Ishikawa (cell line): ENCODE results near the gene CACNA1F.

Experiments used
- CEBPB ChIP-seq: IDR thresholded peaks from 2 replicates; pipeline ENCODE4 v1.6.1; 2012
- CREB1 ChIP-seq: IDR thresholded peaks from 2 replicates; pipeline ENCODE4 v1.6.1; 2012; ENCODE audit warnings: low read depth
- EGR1 ChIP-seq: IDR thresholded peaks from 2 replicates; pipeline ENCODE4 v1.6.1; 2012
- EP300 ChIP-seq: IDR thresholded peaks from 2 replicates; pipeline ENCODE4 v1.6.1; 2012; ENCODE audit warnings: borderline replicate concordance
- FOXM1 ChIP-seq: IDR thresholded peaks from 2 replicates; pipeline ENCODE4 v1.6.1; 2012; ENCODE audit warnings: low read depth, borderline replicate concordance
- NFIC ChIP-seq: IDR thresholded peaks from 2 replicates; pipeline ENCODE4 v1.6.1; 2012
- RAD21 ChIP-seq: IDR thresholded peaks from 2 replicates; pipeline ENCODE4 v1.6.1; 2012; ENCODE audit warnings: low read depth
- TAF1 ChIP-seq: IDR thresholded peaks from 2 replicates; pipeline ENCODE4 v1.6.1; 2012; ENCODE audit warnings: low read depth, mild to moderate bottlenecking
- TCF12 ChIP-seq: IDR thresholded peaks from 2 replicates; pipeline ENCODE4 v1.6.1; 2012; ENCODE audit warnings: low read depth
- TEAD4 ChIP-seq: IDR thresholded peaks from 2 replicates; pipeline ENCODE4 v1.6.1; 2012
- YY1 ChIP-seq: IDR thresholded peaks from 2 replicates; pipeline ENCODE4 v1.6.1; 2012; ENCODE audit warnings: low read depth
- ZBTB7A ChIP-seq: IDR thresholded peaks from 2 replicates; pipeline ENCODE4 v1.6.1; 2012; ENCODE audit warnings: low read depth
- TF ChIP-seq, protein P1 (sequence below): IDR thresholded peaks from 2 replicates; pipeline ENCODE4 v1.6.1; 2012
- TF ChIP-seq, protein P2 (sequence below): IDR thresholded peaks from 2 replicates; pipeline ENCODE4 v1.6.1; 2012; ENCODE audit warnings: low read depth, mild to moderate bottlenecking
- TF ChIP-seq, protein P3 (sequence below): IDR thresholded peaks from 2 replicates; pipeline ENCODE4 v1.6.1; 2012

The CACNA1F gene

DNA sequence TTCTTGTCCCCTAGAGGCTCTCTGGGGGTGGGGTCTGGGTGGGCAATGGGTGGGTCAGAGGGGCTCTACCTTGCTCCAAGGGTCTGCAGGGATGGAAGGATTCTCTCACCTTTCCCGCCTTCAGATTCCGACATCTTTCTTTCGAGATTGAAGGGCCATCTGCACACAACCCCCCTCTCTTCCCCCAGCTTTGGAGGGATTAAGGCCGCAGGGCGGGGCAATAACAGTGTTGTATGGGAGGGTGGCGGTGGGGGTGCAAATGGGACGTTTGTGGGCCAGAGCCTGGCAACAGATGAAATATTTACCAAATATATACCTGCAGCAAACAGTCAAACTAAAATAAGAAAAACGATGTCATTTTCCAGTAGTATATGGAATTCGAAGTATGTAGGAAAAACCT, at the start of gene CACNA1F:
Gene CACNA1F (minus strand): TSS at position 165 of the 400 bp plus-strand sequence. CDS start 31 bp downstream, at position 134.
- TF ChIP-seq CEBPB: no peak
- TF ChIP-seq, protein P1, sequence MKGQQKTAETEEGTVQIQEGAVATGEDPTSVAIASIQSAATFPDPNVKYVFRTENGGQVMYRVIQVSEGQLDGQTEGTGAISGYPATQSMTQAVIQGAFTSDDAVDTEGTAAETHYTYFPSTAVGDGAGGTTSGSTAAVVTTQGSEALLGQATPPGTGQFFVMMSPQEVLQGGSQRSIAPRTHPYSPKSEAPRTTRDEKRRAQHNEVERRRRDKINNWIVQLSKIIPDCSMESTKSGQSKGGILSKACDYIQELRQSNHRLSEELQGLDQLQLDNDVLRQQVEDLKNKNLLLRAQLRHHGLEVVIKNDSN: no peak
- no peak for TF ChIP-seq YY1
- TF ChIP-seq RAD21: no peak
- TF ChIP-seq TAF1: no peak
- no peak for TF ChIP-seq TEAD4
- TF ChIP-seq, protein P2, sequence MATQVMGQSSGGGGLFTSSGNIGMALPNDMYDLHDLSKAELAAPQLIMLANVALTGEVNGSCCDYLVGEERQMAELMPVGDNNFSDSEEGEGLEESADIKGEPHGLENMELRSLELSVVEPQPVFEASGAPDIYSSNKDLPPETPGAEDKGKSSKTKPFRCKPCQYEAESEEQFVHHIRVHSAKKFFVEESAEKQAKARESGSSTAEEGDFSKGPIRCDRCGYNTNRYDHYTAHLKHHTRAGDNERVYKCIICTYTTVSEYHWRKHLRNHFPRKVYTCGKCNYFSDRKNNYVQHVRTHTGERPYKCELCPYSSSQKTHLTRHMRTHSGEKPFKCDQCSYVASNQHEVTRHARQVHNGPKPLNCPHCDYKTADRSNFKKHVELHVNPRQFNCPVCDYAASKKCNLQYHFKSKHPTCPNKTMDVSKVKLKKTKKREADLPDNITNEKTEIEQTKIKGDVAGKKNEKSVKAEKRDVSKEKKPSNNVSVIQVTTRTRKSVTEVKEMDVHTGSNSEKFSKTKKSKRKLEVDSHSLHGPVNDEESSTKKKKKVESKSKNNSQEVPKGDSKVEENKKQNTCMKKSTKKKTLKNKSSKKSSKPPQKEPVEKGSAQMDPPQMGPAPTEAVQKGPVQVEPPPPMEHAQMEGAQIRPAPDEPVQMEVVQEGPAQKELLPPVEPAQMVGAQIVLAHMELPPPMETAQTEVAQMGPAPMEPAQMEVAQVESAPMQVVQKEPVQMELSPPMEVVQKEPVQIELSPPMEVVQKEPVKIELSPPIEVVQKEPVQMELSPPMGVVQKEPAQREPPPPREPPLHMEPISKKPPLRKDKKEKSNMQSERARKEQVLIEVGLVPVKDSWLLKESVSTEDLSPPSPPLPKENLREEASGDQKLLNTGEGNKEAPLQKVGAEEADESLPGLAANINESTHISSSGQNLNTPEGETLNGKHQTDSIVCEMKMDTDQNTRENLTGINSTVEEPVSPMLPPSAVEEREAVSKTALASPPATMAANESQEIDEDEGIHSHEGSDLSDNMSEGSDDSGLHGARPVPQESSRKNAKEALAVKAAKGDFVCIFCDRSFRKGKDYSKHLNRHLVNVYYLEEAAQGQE: no peak
- no peak for TF ChIP-seq CREB1
- TF ChIP-seq NFIC: no peak

DNA sequence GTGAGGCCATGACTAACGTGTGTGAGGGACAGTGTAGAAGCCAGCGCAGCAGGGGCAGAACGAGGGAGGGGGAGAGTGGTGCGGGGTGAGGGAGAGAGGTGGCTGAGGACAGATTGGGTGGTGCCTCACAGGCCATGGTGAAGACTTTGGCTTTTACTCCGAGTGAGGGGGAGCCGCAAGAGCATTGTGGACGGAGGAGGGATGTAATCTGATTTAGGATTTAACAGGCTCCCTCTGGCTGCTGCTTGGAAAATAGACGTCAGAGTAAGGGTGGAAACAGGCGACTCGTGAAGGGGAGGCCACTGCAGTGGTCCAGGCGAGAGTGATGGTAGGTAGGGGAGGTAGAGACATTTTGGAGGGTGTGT, 49.5 kb upstream of the CACNA1F start:
- no peak for TF ChIP-seq EP300
- TF ChIP-seq, protein P3, sequence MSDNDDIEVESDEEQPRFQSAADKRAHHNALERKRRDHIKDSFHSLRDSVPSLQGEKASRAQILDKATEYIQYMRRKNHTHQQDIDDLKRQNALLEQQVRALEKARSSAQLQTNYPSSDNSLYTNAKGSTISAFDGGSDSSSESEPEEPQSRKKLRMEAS: no peak
- TF ChIP-seq TEAD4: no peak
- no peak for TF ChIP-seq YY1
- TF ChIP-seq, protein P2: no peak
- TF ChIP-seq TAF1: no peak
- no peak for TF ChIP-seq CEBPB
- TF ChIP-seq NFIC: no peak
- TF ChIP-seq TCF12: no peak
- no peak for TF ChIP-seq RAD21
- TF ChIP-seq ZBTB7A: no peak
- TF ChIP-seq CREB1: no peak
- no peak for TF ChIP-seq FOXM1

DNA sequence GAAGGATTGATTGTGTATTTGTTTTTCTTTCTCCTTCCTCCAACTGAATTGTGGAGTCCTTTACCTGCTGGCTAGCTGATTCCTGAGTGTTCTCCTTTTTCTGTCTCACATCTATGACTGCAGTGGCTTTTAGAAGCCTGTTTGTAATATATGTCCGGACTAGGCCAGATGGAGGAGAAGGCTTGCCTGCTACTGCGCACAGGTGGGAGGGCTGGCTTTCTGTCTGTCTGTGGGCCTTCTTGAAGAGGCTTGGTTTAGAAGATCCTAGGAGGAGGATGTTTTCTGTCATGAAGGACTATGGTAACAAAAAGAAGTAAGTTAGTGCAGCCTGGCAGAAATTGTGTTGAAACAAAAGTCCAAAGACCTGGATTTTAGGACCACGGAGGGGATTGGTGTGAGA, 44.9 kb upstream of the CACNA1F start:
- TF ChIP-seq NFIC (no peak), EGR1 (no peak), YY1 (no peak), FOXM1 (no peak), TEAD4 (no peak), RAD21 (no peak), TCF12 (no peak), CREB1 (no peak), TAF1 (no peak), CEBPB (no peak), ZBTB7A (no peak), EP300 (no peak)
- TF ChIP-seq, protein P2: no peak
- TF ChIP-seq, protein P3: no peak
- TF ChIP-seq, protein P1: no peak

DNA sequence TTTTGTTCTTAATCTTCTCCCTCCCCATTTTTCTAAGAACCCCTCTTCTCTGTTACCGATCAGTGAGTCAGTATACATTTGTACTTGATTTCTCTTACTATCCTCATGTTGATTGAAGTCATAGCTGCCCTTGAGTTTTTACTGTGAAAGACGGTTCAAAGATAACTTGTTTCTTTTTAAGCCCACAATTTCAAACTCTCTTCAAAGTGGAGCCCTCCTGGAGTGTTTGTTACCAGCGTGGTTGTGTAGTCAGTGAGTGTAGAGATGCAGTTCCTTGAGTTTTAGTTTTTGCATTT, 44.3 kb upstream of the CACNA1F start:
- TF ChIP-seq TCF12 (no peak), CEBPB (no peak), CREB1 (no peak), EP300 (no peak), EGR1 (no peak), RAD21 (no peak), TAF1 (no peak), ZBTB7A (no peak), YY1 (no peak), TEAD4 (no peak), FOXM1 (no peak), NFIC (no peak)
- TF ChIP-seq, protein P1: no peak
- TF ChIP-seq, protein P2: no peak
- TF ChIP-seq, protein P3: no peak
